LNCAP (cell line): ENCODE results near the gene DHX30.

Source experiments
- TF ChIP-seq, protein P1 (sequence below): fragments of 450-650 bp; IDR thresholded peaks from 2 replicates; pipeline ENCODE4 v1.5.1; 2017; ENCODE audit warnings: mild to moderate bottlenecking

Gene DHX30

DNA sequence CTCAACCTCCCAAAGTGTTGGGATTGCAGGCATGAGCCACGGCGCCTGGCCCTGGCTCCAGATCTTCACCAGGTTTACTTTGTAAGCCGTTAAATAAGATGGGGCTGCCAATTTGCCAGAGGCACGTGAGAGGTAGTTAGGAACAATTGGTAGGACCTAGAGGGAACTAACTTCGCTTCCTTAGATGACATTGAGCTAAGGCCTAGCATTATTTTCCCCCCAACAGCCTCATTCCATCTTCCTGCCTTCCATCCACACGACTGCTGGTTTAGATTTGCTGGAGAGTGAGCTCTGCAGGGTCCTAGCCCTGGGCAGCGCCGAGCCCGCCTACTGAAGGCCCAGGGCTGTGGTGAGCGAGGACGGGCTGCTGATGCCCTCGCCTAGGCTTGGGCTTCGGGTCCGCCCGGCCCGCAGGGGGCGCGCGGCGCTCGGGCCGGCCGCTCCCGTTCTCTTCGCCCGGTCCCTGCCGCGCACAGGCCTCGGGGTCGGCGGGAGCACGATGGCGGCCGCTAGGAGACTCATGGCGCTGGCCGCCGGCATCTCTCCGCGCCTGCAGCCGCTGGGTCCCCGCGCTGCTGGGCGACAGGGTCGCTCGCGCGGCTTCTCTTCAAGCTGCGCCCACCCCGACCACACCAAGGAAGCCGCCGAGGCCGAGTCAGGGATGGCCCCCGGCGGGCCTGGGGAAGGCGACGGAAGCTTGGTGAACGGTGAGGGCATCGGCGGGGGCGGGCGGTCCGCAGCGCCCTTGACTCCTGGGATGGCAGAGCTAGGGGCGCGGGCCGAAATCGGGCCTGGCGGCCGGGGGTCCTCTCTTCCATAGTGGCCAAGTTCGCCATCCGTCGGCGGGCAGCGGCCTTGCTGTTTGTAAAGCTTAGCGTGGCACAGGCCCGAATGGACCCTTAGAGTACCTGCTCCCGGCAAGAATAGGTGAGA is 21.9 kb downstream of the DHX30 start:
- TF ChIP-seq, protein P1, sequence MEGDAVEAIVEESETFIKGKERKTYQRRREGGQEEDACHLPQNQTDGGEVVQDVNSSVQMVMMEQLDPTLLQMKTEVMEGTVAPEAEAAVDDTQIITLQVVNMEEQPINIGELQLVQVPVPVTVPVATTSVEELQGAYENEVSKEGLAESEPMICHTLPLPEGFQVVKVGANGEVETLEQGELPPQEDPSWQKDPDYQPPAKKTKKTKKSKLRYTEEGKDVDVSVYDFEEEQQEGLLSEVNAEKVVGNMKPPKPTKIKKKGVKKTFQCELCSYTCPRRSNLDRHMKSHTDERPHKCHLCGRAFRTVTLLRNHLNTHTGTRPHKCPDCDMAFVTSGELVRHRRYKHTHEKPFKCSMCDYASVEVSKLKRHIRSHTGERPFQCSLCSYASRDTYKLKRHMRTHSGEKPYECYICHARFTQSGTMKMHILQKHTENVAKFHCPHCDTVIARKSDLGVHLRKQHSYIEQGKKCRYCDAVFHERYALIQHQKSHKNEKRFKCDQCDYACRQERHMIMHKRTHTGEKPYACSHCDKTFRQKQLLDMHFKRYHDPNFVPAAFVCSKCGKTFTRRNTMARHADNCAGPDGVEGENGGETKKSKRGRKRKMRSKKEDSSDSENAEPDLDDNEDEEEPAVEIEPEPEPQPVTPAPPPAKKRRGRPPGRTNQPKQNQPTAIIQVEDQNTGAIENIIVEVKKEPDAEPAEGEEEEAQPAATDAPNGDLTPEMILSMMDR, result peak; percentile 95

DNA sequence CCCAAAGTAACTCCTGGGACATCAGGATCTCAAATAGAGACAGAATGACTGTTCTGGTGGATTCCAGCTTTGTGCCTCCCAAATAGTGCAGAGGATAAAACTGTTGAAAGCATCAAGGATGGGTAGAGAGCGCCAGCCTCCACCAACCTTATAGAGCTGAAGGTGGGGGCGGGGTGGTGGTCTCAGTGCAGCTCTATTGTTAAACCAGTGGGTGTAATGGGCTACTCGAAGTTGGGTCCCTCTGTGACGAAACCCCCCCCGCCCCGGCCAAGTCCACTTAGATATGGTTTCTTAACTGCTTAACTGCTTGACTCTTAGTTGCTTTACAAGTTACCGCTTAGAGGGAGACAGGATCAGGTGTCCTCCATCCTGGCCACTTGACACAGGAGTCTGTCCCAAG is 22.7 kb downstream of the DHX30 start:
- TF ChIP-seq, protein P1, result no peak

DNA sequence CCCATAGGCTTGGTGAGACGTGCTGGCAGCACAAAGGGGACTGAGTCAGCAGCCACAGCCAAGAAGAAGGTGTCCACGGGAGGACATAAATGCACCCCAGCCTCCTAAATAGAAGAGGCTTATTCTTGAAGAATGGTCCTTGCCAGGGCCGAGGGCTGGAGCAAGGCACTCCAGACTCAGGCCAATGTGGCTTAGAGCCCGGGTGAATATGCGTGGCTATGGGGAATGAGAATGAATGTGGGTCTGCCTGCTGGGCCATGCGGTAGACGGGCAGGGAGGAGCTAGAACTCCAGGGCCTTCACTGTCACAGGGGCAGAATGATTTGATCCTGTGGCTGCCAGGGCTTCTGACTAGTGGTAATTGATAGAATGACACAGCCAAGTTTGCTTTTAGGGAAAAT is 34.0 kb downstream of the DHX30 start:
- TF ChIP-seq, protein P1, result no peak

DNA sequence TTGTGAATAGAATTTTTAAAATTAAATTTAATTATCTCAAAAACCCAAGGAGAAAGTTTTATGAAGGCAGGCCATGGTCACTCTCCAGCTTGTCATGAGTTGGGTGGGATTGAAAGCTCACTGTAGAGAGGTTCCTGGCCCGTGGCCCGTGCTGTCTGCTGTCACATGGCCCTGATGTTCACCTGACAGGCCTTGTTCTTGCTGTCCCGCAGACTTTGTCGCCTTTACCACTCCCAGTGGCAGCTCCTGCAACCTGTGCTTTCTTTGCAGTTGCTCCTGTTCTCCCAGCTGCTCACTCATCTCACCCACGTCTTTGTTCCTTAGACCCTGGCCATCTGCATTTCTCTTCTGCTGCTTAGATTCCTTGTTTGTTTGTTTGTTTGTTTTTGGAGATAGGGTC is 35.6 kb downstream of the DHX30 start:
- TF ChIP-seq, protein P1, result no peak

DNA sequence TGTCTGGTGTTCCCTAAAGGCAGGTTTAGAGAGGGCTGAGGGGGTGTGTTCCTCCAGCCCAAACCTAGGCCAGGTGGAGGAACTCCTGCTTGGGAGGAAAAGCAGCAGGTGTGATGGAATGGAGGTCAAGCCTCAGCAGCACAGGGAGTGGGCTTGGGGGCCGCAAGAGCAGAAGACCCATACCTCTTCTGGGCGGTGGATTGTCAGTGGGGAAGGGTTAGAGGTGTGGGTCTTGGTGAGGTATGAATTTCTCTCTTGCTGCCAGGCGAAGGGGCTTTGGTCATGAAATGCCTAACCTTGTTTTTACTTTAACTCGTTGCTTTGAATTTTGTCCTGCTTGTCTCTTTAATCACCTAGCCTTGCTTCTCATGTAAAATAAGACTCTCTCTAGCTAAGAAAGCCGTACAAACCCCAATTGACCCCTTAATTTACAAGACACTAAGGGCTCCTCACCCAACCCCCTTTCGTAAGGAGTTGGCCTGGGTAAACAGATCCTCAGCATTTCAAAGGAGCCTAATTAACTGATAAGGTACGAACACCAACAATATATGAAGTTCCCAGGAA is 38.9 kb downstream of the DHX30 start:
- TF ChIP-seq, protein P1, result no peak

DNA sequence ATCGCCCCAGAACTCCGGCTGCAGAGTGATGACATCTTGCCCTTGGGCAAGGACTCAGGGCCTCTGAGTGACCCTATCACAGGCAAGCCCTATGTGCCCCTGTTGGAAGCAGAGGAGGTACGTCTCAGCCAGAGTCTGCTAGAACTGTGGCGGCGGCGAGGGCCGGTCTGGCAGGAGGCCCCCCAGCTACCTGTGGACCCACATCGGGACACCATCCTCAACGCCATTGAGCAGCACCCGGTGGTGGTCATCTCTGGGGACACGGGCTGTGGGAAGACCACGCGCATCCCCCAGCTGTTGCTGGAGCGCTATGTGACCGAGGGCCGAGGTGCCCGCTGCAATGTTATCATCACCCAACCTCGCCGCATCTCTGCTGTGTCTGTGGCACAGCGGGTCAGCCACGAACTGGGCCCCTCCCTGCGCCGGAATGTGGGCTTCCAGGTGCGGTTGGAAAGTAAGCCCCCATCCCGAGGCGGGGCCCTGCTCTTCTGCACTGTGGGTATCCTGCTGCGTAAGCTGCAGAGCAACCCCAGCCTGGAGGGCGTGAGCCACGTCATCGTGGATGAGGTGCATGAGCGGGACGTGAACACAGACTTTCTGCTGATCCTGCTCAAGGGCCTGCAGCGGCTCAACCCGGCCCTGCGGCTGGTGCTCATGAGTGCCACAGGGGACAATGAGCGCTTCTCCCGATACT is 43.4 kb downstream of the DHX30 start:
- TF ChIP-seq, protein P1, result no peak

DNA sequence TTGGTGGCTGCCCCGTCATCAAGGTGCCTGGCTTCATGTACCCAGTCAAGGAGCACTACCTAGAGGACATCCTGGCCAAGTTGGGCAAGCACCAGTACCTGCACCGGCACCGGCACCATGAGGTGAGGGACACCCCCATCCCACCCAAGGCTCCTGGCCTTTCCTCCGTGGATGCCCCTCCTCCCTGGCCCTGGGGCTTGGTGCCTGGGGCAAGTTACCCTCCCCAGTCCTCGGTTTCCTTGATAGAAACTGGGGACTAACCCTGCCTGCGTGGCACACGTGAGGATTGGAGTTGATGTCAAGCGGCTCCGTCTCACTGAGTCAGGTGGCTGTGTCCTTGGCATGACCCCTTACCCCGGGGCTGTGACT is 43.9 kb downstream of the DHX30 start:
- TF ChIP-seq, protein P1, result no peak
